ENCODE measurements around the gene CFTR. TPM values are rescaled to one million over a fixed set of nuclear protein-coding genes. Genes with fewer than 3 reads are reported as not detected.

CFTR gene
- polyA plus RNA-seq, 1 donor (not counting 4 experiments of a cell fraction or from before 2014, with no cell fraction given), result not detected

- Histone ChIP-seq H4K20me1 (ENCODE audit: control insufficient read depth, extremely low read depth, insufficient read depth, low read length) (no peaks in the 10 kb centered on the region), H3K27me3 (ENCODE audit: control insufficient read depth, extremely low read depth, insufficient read depth, low read length) (no peaks in the 10 kb centered on the region), H3K4me3 (ENCODE audit: control insufficient read depth in 2 of 3, extremely low read depth in 1 of 3, insufficient read depth in 2 of 3, low read depth in 1 of 3, low read length in 3 of 3) (no peak overlapping the region), H3K9ac (ENCODE audit: control insufficient read depth, extremely low read depth, insufficient read depth, low read length) (no peak overlapping the region), H3K9me1 (ENCODE audit: control insufficient read depth, extremely low read depth, insufficient read depth, low read length) (no peaks in the 10 kb centered on the region), H3K4me2 (ENCODE audit: control insufficient read depth, extremely low read depth, insufficient read depth, low read depth, low read length) (no peak overlapping the region), H2AFZ (ENCODE audit: control insufficient read depth, low read length) (no peak overlapping the region), H3K4me1 (ENCODE audit: control insufficient read depth, extremely low read depth, insufficient read depth, low read length) (no peaks in the 10 kb centered on the region), H3K27ac (ENCODE audit: control insufficient read depth, insufficient read depth, low read length) (no peak overlapping the region), H3K79me2 (ENCODE audit: control insufficient read depth, insufficient read depth, low read length) (no peaks in the 10 kb centered on the region), H3K9me3 (ENCODE audit: control insufficient read depth, low read depth, low read length) (no peaks in the 10 kb centered on the region), H3K36me3 (ENCODE audit: control insufficient read depth in 2 of 2, extremely low read depth in 1 of 2, insufficient read depth in 2 of 2, low read length in 2 of 2) (no peaks in the 10 kb centered on the region)
- dilution Hi-C loops (cut with MboI; ENCODE audit: extremely low pct_ligation_motif_present, low sequenced_read_pairs), result no loop called here
- FAIRE-seq, result no peak
- DNase-seq (ENCODE audit: low read depth, low spot score), result no peak
- TF ChIP-seq EZH2 (IDR thresholded peaks at IDR 0.05; ENCODE audit: low read length), result no peak
- TF ChIP-seq CTCF (optimal IDR thresholded peaks at IDR 0.05 in 1 of 3, IDR thresholded peaks at IDR 0.05 in 1 of 3, conservative IDR thresholded peaks at IDR 0.05 in 1 of 3; ENCODE audit: extremely low read depth in 1 of 3, insufficient read depth in 2 of 3, low read length in 3 of 3), result no peak
Observed at GRCh38 chr7:117667456-117667855, 187.6 kb downstream of the CFTR start.

- H3K79me2 ChIP-seq (ENCODE audit: control insufficient read depth, insufficient read depth, low read length), result no peaks in the 10 kb centered on the region
- dilution Hi-C loops (cut with MboI; ENCODE audit: extremely low pct_ligation_motif_present, low sequenced_read_pairs), result no loop called here
- H4K20me1 ChIP-seq (ENCODE audit: control insufficient read depth, extremely low read depth, insufficient read depth, low read length), result no peaks in the 10 kb centered on the region
- no peaks in the 10 kb centered on the region for H3K27me3 ChIP-seq (ENCODE audit: control insufficient read depth, extremely low read depth, insufficient read depth, low read length)
- peaks cover 6% of the 10 kb centered on the region for H3K4me1 ChIP-seq (ENCODE audit: control insufficient read depth, extremely low read depth, insufficient read depth, low read length)
- FAIRE-seq (no peak), DNase-seq (ENCODE audit: low read depth, low spot score) (no peak)
- H3K4me3 ChIP-seq (ENCODE audit: control insufficient read depth in 2 of 3, extremely low read depth in 1 of 3, insufficient read depth in 2 of 3, low read depth in 1 of 3, low read length in 3 of 3), result no peak overlapping the region
- H3K9ac ChIP-seq (ENCODE audit: control insufficient read depth, extremely low read depth, insufficient read depth, low read length), result no peak overlapping the region
- TF ChIP-seq CTCF (optimal IDR thresholded peaks at IDR 0.05 in 1 of 3, IDR thresholded peaks at IDR 0.05 in 1 of 3, conservative IDR thresholded peaks at IDR 0.05 in 1 of 3; ENCODE audit: extremely low read depth in 1 of 3, insufficient read depth in 2 of 3, low read length in 3 of 3) (no peak), EZH2 (IDR thresholded peaks at IDR 0.05; ENCODE audit: low read length) (no peak)
- H2AFZ ChIP-seq (ENCODE audit: control insufficient read depth, low read length), result no peak overlapping the region
- H3K36me3 ChIP-seq (ENCODE audit: control insufficient read depth in 2 of 2, extremely low read depth in 1 of 2, insufficient read depth in 2 of 2, low read length in 2 of 2), result no peaks in the 10 kb centered on the region
- H3K4me2 ChIP-seq (ENCODE audit: control insufficient read depth, extremely low read depth, insufficient read depth, low read depth, low read length), result no peak overlapping the region
- no peaks in the 10 kb centered on the region for H3K9me1 ChIP-seq (ENCODE audit: control insufficient read depth, extremely low read depth, insufficient read depth, low read length)
- no peaks in the 10 kb centered on the region for H3K9me3 ChIP-seq (ENCODE audit: control insufficient read depth, low read depth, low read length)
- no peak overlapping the region for H3K27ac ChIP-seq (ENCODE audit: control insufficient read depth, insufficient read depth, low read length)
Observed at GRCh38 chr7:117669818-117670217, 190.0 kb downstream of the CFTR start.

All from keratinocyte (primary cell).